GM12873 (cell line): ENCODE measurements around the gene SULF2.

Source experiments
- TF ChIP-seq, protein P1 (sequence below): IDR thresholded peaks from 2 replicates; pipeline ENCODE4 v1.5.1; 2012; ENCODE audit warnings: low read depth, mild to moderate bottlenecking, moderate library complexity, low read length, control low read depth; ENCODE audit not compliant: insufficient read depth; ENCODE audit errors: missing control alignments

The SULF2 gene

DNA sequence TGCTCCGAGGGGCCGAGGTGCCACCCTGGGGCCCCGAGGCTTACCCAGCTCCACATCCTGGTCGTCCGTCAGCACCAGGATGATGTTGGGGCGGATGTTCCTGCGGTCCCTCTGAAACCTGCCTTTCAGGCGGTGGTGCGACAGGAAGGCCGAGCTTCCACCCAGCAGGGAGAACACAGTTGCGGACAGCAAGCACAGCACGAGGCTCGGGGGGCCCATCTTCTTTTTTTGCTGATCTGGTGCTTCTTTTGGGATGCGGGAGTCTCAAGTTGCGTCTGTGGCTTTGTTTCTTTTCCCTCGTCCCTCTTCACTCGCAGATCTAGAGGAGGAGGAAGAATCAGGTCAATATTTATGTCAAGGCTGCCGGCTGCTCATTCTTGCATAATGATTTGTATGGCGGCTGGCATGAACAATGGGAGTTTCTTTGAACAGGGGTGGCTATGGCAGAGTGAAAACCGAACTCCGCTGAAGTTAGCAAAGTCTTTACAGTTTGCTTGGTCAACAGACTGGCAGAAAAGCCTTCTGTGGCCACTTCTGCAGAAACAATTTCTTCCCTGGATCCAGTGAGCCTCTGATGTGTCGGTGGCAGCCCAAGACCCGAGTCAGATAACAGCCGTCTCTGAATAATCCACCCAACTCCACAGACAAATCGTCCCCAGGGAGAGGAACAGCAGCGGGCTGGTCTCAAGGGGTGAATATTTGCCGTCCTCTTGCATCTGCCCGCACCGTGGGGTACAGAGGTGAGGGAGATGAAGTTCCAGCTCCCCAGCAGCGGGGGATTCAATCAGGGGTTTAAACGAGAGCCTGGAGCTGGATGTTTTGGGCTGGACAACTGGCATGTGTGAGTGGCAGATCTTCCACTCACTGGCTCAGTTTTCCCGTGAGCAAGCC is 27.9 kb downstream of the SULF2 start:
- TF ChIP-seq, protein P1, sequence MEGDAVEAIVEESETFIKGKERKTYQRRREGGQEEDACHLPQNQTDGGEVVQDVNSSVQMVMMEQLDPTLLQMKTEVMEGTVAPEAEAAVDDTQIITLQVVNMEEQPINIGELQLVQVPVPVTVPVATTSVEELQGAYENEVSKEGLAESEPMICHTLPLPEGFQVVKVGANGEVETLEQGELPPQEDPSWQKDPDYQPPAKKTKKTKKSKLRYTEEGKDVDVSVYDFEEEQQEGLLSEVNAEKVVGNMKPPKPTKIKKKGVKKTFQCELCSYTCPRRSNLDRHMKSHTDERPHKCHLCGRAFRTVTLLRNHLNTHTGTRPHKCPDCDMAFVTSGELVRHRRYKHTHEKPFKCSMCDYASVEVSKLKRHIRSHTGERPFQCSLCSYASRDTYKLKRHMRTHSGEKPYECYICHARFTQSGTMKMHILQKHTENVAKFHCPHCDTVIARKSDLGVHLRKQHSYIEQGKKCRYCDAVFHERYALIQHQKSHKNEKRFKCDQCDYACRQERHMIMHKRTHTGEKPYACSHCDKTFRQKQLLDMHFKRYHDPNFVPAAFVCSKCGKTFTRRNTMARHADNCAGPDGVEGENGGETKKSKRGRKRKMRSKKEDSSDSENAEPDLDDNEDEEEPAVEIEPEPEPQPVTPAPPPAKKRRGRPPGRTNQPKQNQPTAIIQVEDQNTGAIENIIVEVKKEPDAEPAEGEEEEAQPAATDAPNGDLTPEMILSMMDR, result no peak

DNA sequence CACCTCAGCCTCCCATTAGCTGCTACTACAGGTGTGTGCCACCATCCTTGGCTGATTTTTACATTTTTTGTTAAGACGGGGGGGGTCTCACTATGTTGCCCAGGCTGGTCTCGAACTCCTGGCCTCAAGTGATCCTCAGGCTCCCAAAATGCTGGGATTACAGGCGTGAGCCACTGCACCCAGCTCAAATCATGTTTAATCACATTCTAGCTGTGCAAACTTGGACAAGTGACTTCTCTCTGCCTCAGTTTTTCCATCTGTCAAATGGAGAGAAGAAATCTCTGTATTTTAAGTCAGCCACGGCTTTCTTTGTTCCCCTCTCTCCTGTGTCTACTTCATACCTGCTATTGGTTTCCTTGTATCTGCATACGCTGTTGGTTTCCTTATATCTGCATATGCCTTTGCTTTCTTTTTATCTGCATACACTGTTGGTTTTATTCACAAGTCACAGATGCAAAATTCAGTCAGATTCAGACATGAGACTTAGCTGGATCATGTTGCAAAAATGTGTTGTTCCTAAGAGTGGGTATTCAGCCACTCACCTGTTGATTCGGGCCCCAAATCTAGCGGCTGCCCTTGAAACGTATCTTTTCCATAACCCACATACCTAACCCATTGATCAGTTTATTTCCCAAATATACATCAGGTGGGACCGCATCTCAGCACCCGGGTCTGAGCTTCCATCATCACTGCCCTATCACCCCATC is 30.2 kb downstream of the SULF2 start:
- TF ChIP-seq, protein P1, result no peak

DNA sequence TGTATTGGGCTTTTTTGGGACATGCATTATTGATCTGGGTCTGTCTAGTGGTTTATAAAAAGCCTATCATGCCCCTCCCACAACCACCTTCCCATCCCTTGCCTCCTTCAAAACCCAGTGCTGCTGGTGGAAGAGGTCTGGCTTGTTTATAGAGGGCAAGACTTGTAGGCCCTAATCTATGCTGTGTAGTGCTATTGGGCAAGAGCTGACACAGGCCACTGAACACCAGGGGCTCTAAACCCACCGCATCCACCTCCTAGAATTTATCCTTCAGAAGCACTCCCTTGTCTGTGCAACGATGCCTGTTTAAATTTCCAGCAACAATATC is 30.9 kb downstream of the SULF2 start:
- TF ChIP-seq, protein P1, result no peak

DNA sequence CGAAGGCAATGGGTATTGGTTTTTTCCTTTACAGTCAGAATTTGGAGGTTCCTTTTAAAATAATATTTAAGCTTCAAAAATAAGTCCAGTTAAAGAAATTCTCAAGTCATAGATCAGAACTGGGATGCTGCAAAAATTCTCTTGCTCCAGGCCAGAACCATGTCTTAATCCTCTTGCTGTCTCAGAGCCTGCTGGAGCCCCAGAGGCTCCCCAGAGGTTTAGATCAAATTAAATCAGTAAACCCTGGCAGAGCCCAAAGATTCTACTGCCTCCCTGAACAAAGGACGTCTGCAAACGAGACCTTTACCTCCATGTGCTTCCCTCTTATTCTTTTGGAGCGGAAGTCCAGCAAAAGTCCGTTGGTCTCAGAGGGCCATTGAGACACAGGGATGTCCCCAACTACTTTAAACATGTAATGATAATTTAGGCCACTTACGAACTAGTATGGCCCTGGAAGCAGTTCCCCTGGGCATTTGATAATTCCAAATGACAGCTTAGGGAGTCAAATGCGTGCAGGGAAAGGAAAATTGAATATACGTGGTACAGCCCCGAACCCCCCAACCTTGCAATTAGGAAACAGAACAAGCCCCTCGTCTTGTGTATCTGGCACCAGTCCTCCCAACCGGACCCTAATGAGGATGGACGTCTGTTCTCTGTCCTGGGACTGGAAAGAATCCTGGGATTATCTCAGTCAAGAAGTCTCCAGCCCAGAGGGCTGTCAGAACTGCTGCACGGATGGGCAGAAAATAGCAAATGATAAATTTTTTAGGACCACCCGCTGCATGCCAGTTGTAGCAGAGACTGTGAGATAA is 31.5 kb downstream of the SULF2 start:
- TF ChIP-seq, protein P1, result no peak

DNA sequence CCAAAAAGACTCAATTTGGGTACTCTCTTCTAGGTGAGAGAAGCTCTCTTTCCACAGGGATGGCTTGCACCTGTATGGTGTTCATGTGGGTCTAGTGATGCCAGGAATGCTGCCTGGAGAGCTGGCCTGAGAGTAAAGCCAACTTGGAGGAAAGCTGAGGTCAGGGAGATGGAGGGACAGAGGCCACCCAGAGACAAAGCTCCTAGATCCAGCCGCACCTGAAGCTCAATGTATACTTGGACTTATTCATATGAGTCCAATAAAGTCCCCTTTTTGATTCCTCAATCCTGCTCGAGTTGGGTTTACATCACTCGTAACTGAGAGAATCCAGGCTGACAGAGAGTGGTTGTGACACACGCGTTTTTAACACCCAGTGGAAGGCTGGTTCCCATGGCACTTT is 33.8 kb downstream of the SULF2 start:
- TF ChIP-seq, protein P1, result no peak

DNA sequence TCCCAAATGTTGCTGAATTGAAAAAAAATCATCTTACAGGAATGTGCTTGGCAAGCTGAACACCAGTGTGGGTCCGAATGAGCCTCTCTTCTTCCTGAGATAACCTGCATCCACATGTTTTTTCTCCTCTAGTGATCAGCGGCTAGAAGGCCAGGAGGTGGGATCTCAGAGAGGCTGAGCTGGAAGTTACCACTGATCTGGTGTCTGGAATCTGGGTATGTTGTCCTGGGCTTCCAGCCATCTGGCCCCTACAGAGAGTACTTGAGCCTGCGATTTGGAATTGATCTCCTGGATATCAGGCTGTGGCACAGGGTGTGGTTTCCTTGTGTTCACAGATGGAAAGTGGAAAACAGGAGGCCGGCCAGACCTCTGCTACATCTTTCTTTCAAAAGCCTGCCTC is 35.9 kb downstream of the SULF2 start:
- TF ChIP-seq, protein P1, result no peak

DNA sequence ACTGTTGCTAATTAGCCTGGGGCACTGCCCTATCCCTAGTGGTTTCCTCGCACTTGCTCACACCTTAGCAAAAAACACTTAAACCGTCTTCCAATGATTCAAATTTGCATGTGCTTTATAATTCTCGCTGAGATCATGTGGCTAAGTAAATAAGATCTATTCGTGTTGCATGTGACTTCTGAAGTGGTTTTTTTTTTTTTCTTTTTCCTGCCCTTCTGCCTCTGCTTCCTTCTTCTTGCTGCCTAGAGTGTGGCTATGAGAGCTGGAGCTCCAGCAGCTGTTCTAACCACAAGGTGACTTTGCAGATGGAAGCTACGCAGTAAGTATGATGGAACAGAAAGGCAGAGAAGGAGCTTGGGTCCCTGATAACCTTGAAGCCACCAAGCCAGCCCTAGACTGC is 36.5 kb downstream of the SULF2 start:
- TF ChIP-seq, protein P1, result no peak
